Omental fat pad (tissue), 4 donors: ENCODE data around the gene SDHD. TPM values are rescaled to one million over a fixed set of nuclear protein-coding genes. Genes with fewer than 3 reads are reported as not detected.

Experiments
- total RNA-seq, 4 donors: library from RNA; depleted of rRNA; stranded (reverse); fragments of >200 nt; gene quantifications; one replicate each; pipeline ENCODE4 v1.1.0, GENCODE V29; 2016

The SDHD gene
- total RNA-seq, 4 donors from 2014 or later, result 85.0 to 145 (median 104) TPM

Other genes with a start within 250 kb of the SDHD start
- gene ALG9, start 215.3 kb upstream of the SDHD start, total RNA-seq, result 100 to 1,000 TPM in 1 of 4 donors, 10 to 100 TPM in 3; 21.0 to 168 (median 34.7) TPM
- gene FDXACB1, start 207.7 kb upstream of the SDHD start, total RNA-seq, result 1 to 10 TPM; 1.1 to 2.7 (median 1.6) TPM
- 10 to 100 TPM; 12.2 to 40.0 (median 20.2) TPM for gene CFAP68, start 207.3 kb upstream of the SDHD start, total RNA-seq
- gene CRYAB, start 175.1 kb upstream of the SDHD start, total RNA-seq, result 1,000 to 10,000 TPM in 1 of 4 donors, 100 to 1,000 TPM in 2, 10 to 100 TPM in 1; 82.4 to 1,340 (median 304) TPM
- 1 to 10 TPM in 2 of 4 donors, not detected in 2; 3.1 to 4.6 TPM for gene HSPB2, start 174.1 kb upstream of the SDHD start, total RNA-seq
- gene C11orf52, start 168.0 kb upstream of the SDHD start, total RNA-seq, result 1 to 10 TPM in 3 of 4 donors, not detected in 1; 3.4 to 7.9 (median 7.5) TPM
- 10 to 100 TPM; 36.4 to 79.3 (median 40.7) TPM for gene DIXDC1, start 149.5 kb upstream of the SDHD start, total RNA-seq
- 10 to 100 TPM; 20.5 to 61.6 (median 36.1) TPM for gene DLAT, start 61.5 kb upstream of the SDHD start, total RNA-seq
- 1 to 10 TPM in 2 of 4 donors, under 1 TPM in 1, not detected in 1; 0.48 to 2.4 (median 1.8) TPM for gene PIH1D2, start 12.9 kb upstream of the SDHD start, total RNA-seq
- 10 to 100 TPM; 11.0 to 15.4 (median 11.1) TPM for gene NKAPD1, start 12.6 kb upstream of the SDHD start, total RNA-seq
- 10 to 100 TPM; 31.5 to 37.1 (median 33.9) TPM for gene TIMM8B, start 117 bp upstream of the SDHD start, total RNA-seq
- 10 to 100 TPM; 10.4 to 70.9 (median 30.8) TPM for gene IL18, start 77.2 kb downstream of the SDHD start, total RNA-seq
- under 1 TPM in 1 of 4 donors, not detected in 3; 0.96 TPM for gene TEX12, start 80.5 kb downstream of the SDHD start, total RNA-seq
- 10 to 100 TPM in 3 of 4 donors, 1 to 10 TPM in 1; 4.4 to 33.6 (median 18.3) TPM for gene BCO2, start 88.6 kb downstream of the SDHD start, total RNA-seq
- 10 to 100 TPM; 25.8 to 38.0 (median 34.4) TPM for gene PTS, start 139.6 kb downstream of the SDHD start, total RNA-seq
- gene PLET1, start 174.0 kb downstream of the SDHD start, total RNA-seq, result not detected